C4-2B (cell line): ENCODE results near the gene PLA2G2F.

ENCODE experiments used
- H3K27ac ChIP-seq: fragments of 450-650 bp; 2 replicates; pipeline ENCODE4 v1.5.1; 2017
- ZFX ChIP-seq: fragments of 450-650 bp; IDR thresholded peaks from 2 replicates; pipeline ENCODE4 v1.6.1; 2017
- TF ChIP-seq, protein P1 (sequence below): fragments of 450-650 bp; conservative IDR thresholded peaks from 2 replicates; pipeline ENCODE4 v1.5.1; 2017; ENCODE audit warnings: mild to moderate bottlenecking

Gene PLA2G2F

DNA sequence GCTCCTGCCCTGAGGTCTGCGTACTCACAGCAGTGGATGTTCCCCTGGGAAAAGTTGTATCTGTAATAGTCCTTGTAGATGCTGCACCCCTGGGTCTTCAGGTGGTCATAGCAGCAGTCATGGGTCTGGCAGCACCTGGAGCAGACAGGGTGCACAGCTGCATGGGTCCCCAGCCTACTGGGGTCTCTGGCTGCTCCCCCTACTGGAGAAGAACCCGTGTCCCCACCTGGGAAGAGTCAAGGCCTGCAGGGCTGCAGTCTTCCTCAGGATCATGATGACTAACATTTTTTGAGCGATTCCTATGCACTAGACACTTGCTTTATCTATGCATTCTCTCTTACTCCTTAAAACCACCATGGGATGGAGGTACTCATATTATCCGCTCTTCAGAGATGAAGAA lies 23.6 kb upstream of the PLA2G2F start:
- H3K27ac ChIP-seq, result no peak overlapping the region
- TF ChIP-seq, protein P1, sequence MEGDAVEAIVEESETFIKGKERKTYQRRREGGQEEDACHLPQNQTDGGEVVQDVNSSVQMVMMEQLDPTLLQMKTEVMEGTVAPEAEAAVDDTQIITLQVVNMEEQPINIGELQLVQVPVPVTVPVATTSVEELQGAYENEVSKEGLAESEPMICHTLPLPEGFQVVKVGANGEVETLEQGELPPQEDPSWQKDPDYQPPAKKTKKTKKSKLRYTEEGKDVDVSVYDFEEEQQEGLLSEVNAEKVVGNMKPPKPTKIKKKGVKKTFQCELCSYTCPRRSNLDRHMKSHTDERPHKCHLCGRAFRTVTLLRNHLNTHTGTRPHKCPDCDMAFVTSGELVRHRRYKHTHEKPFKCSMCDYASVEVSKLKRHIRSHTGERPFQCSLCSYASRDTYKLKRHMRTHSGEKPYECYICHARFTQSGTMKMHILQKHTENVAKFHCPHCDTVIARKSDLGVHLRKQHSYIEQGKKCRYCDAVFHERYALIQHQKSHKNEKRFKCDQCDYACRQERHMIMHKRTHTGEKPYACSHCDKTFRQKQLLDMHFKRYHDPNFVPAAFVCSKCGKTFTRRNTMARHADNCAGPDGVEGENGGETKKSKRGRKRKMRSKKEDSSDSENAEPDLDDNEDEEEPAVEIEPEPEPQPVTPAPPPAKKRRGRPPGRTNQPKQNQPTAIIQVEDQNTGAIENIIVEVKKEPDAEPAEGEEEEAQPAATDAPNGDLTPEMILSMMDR, result no peak
- no peak for TF ChIP-seq ZFX

DNA sequence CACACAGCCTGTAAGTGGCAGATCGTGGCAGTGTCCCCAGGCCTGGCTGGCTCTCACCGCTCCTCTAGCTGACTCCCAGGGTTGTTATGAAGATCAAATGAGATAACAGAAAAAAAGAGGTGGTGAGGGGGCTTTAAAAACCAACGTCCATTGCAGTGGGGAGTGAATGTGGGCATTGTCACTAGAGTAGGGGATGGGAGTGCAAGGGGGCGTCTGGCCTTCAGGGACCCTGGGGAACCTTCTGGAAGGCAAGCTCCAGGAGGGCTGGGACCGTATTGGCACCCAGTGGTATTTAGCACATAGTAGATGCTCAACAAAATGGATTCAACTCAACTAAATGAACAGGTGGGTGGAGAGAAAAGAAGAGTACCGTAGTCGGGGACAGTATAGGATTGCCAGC lies 23.2 kb upstream of the PLA2G2F start:
- TF ChIP-seq, protein P1, result no peak
- TF ChIP-seq ZFX, result no peak
- no peak overlapping the region for H3K27ac ChIP-seq

DNA sequence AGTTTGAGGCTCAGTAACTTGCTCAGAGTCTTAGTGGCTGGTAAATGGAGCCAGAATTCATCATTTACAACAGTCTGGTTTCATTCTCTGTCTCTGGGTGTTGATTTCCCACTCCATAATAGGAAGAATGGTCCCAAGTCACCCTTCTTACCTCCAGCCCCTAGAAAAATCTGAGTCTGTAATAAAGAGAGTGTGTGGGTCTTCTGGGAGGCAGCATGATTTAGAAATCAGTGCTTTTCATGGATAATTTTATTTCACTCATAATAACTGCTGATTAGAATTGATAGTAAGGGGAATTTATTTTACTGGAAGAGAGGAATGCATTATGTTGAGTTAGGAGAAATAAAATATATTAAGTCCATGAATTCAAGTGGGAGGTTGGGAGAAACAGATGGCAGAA lies 21.9 kb upstream of the PLA2G2F start:
- H3K27ac ChIP-seq, result no peak overlapping the region
- TF ChIP-seq, protein P1, result no peak
- TF ChIP-seq ZFX, result no peak

DNA sequence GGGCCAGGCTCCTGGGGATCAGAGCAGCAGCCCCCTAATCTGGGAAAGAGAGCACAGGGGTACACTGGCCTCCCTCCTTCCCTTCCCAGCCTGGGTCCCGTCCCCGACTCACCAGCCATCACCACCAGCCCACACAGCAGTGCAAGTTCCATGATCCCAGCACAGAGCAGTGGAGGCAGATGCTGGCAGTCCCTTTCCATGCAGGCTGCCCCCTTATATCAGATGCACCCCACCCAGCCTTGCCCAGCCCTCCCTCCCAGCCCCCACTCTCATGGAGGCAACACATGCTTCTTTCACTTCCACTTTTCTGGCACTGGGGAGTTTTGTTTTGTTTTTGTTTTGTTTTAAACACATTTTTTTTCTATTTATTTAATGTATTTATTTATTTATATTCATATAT lies 19.8 kb upstream of the PLA2G2F start, which contains the start of gene PLA2G2D:
PLA2G2D (minus strand) TSS at position 190 of the 400 bp plus-strand sequence; CDS start at position 152, 38 bp downstream.
- H3K27ac ChIP-seq, result no peak within 1 kb of the TSS
- TF ChIP-seq, protein P1, result no peak
- no peak for TF ChIP-seq ZFX

DNA sequence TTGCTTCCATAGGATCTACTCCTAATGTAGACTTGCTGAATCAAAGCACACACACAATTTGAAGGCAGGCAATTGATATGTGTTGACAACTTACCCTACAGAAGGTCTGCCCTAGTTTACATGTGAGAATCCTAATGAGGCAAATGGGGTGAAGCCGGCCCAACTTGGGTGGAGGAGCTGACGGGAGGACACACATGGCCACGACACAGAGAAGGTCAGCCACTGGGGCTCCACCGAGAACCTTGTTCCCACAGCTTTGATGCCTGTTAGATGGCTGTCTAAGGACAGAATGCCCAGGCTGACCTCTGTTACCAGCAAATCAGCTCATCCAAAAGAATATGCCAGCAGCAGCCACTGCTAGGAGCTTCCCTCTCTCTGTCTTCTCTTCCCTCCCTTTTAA lies 18.3 kb upstream of the PLA2G2F start:
- TF ChIP-seq, protein P1, result no peak
- TF ChIP-seq ZFX, result no peak
- H3K27ac ChIP-seq, result no peak overlapping the region

DNA sequence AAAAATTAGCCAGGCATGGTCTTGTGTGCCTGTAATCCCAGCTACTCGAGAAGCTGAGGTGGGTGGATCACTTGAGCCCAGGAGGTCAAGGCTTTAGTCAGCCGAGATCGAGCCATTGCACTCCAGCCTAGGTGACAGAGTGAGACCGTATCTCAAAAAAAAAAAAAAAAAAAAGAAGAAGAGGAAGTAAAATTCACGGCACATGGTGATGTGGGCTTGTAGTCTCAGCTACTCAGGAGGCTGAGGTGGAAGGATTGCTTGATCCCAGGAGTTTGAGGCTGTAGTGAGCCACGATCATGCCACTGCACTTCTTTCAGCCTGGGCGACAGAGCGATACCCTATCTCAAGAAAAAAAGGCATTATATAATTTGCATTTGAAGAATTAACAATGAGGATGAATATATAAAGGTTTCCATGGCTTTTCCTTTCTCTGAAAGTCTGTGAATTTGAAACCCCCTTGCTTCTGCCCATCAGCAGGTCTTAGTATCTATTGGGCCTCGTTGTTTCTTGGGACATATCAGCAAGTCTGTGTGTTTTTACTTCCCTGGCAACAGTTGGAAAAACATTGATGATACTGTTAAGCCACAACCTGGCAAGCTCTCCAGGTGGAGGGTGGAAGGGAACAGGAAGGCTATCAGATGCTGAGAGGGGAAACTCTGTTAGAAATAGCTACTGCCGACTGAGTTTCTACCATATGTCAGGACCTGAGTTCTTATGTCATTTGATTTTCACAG lies 15.2 kb upstream of the PLA2G2F start:
- H3K27ac ChIP-seq, result no peak overlapping the region
- TF ChIP-seq, protein P1, result no peak
- no peak for TF ChIP-seq ZFX

DNA sequence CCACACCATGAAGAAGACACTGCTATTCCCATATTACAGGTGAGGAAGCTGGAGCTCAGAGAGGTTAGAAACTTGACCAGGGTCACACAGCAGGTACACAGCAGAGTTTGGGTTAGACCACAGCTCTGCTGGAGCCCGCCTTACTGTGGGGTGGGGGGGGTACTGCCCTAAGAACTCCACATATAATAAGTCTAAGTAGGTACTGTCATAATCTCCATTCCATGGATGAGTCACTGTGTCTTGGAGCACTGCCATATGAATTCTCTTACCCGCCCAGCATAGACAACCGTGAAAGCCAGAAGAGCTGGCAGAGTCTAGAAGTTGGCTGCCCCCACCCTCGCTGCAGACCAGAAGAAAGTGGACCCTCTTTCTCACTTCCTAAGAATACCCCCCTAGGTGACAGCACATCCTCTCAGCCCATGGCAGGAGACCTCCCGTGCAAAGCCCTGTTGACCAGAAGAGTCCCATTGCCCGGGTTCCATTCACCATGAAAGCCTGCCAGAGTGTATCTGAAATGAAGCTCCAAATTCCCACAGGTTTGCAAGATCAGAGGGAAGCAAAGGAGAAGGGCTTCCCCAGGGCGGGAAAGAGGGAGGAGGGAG lies 14.6 kb upstream of the PLA2G2F start:
- TF ChIP-seq, protein P1, result no peak
- no peak for TF ChIP-seq ZFX
- H3K27ac ChIP-seq, result no peak overlapping the region
